ENCODE data around the gene SNTB2. TPM values are rescaled to one million over a fixed set of nuclear protein-coding genes. Genes with fewer than 3 reads are reported as not detected.

SNTB2 gene
- total RNA-seq, 4 donors from 2014 or later: 14.5 to 140 (median 28.7) TPM

DNA sequence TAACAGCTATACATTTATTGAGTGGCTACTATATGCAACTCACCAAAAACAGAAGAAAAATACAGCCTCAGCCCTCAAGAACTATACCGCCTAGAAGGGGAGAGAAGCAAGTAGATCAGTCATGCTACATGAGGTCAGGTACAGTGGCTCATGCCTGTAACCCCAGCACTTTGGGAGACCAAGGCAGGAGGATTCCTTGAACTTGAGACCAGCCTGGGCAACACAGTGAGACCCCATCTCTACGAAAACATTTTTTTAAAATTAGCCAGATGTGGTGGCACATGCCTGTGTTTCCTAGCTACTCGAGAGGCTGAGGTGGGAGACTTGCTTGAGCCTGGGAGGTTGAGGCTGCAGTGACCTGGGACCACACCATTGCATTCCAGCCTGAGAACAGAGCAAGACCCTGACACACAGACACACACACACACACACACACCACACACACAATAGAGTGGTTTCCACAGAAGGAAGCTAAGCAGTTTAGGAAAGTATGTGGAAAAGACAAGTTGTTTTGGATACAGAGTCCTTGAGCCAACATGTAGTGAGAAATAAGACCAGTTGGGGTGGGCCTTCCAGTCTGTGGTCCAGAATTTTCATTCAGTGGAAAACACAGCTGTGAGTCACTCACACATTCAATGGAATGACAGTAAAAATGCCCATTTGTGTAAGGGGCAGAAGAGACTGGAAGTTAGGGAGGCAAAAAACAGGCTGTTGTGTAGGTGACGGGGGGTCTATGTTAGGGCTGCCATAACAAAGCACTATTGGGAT is 10.7 kb upstream of the SNTB2 start:
- TF ChIP-seq POLR2A (IDR thresholded peaks at IDR 0.05): no peak
- TF ChIP-seq, protein P1, sequence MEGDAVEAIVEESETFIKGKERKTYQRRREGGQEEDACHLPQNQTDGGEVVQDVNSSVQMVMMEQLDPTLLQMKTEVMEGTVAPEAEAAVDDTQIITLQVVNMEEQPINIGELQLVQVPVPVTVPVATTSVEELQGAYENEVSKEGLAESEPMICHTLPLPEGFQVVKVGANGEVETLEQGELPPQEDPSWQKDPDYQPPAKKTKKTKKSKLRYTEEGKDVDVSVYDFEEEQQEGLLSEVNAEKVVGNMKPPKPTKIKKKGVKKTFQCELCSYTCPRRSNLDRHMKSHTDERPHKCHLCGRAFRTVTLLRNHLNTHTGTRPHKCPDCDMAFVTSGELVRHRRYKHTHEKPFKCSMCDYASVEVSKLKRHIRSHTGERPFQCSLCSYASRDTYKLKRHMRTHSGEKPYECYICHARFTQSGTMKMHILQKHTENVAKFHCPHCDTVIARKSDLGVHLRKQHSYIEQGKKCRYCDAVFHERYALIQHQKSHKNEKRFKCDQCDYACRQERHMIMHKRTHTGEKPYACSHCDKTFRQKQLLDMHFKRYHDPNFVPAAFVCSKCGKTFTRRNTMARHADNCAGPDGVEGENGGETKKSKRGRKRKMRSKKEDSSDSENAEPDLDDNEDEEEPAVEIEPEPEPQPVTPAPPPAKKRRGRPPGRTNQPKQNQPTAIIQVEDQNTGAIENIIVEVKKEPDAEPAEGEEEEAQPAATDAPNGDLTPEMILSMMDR (IDR thresholded peaks at IDR 0.05): no peak
- DNase-seq: no peak
- H3K9me3 ChIP-seq: no peaks in the 10 kb centered on the region
- no peaks in the 10 kb centered on the region for H3K27me3 ChIP-seq
- H3K4me3 ChIP-seq: no peak overlapping the region
- H3K36me3 ChIP-seq: no peaks in the 10 kb centered on the region
- peaks cover 0 to 25% (median 3%) of the 10 kb centered on the region in 4 donors for H3K4me1 ChIP-seq
- H3K27ac ChIP-seq: peak overlapping the region in 1 of 4 donors; percentile 7

GRCh38 chr16:69179328-69180010 is 7.5 kb upstream of the SNTB2 start:
- H3K9me3 ChIP-seq: no peaks in the 10 kb centered on the region
- H3K36me3 ChIP-seq: no peaks in the 10 kb centered on the region
- TF ChIP-seq, protein P1 (IDR thresholded peaks at IDR 0.05): no peak
- no peak for TF ChIP-seq POLR2A (IDR thresholded peaks at IDR 0.05)
- peak overlapping the region in 3 of 4 donors; percentile 10 to 67 (median 64) for H3K27ac ChIP-seq
- peaks cover 0 to 23% (median 3%) of the 10 kb centered on the region in 4 donors for H3K4me1 ChIP-seq
- H3K4me3 ChIP-seq: no peak overlapping the region
- no peaks in the 10 kb centered on the region for H3K27me3 ChIP-seq
- peak in 1 of 3 donors; percentile 76 for DNase-seq

- Histone ChIP-seq H3K27ac (peak overlapping the region in 2 of 4 donors; percentile 10 to 64), H3K36me3 (no peaks in the 10 kb centered on the region), H3K4me1 (peaks cover 0 to 21% (median 3%) of the 10 kb centered on the region in 4 donors), H3K9me3 (no peaks in the 10 kb centered on the region), H3K4me3 (no peak overlapping the region), H3K27me3 (no peaks in the 10 kb centered on the region)
- DNase-seq: no peak
- no peak for TF ChIP-seq POLR2A (IDR thresholded peaks at IDR 0.05)
- TF ChIP-seq, protein P1 (IDR thresholded peaks at IDR 0.05): no peak
Measured at GRCh38 chr16:69180011-69180338, 7.0 kb upstream of the SNTB2 start.

GRCh38 chr16:69182730-69183416 is 4.1 kb upstream of the SNTB2 start:
- Histone ChIP-seq H3K27ac (no peak overlapping the region), H3K4me3 (no peak overlapping the region), H3K36me3 (no peaks in the 10 kb centered on the region), H3K27me3 (no peaks in the 10 kb centered on the region), H3K9me3 (no peaks in the 10 kb centered on the region), H3K4me1 (peaks cover 4 to 27% (median 7%) of the 10 kb centered on the region in 4 donors)
- TF ChIP-seq, protein P1 (IDR thresholded peaks at IDR 0.05): no peak
- no peak for TF ChIP-seq POLR2A (IDR thresholded peaks at IDR 0.05)
- DNase-seq: no peak

GRCh38 chr16:69187446-69188235 is 677 bp downstream of the SNTB2 start:
- H3K9me3 ChIP-seq: no peaks in the 10 kb centered on the region

More at GRCh38 chr16:69187446-69188235, 677 bp downstream of the SNTB2 start:
- peak; percentile 51 to 77 (median 77) for DNase-seq
- Histone ChIP-seq H3K4me1 (peaks cover 0 to 28% (median 6%) of the 10 kb centered on the region in 4 donors), H3K4me3 (peak overlapping the region; percentile 76 to 93 (median 82)), H3K27me3 (no peaks in the 10 kb centered on the region), H3K27ac (peak overlapping the region; percentile 96 to 98 (median 97)), H3K36me3 (no peaks in the 10 kb centered on the region)
- TF ChIP-seq, protein P1 (IDR thresholded peaks at IDR 0.05): no peak
- TF ChIP-seq POLR2A (IDR thresholded peaks at IDR 0.05): peak in 1 of 2 donors; percentile 36
